ENCODE results near the gene CHD6. TPM values are rescaled to one million over a fixed set of nuclear protein-coding genes. Genes with fewer than 3 reads are reported as not detected.

Gene CHD6
- total RNA-seq, 1 experiment from 2014 or later, result 80.5 TPM

DNA sequence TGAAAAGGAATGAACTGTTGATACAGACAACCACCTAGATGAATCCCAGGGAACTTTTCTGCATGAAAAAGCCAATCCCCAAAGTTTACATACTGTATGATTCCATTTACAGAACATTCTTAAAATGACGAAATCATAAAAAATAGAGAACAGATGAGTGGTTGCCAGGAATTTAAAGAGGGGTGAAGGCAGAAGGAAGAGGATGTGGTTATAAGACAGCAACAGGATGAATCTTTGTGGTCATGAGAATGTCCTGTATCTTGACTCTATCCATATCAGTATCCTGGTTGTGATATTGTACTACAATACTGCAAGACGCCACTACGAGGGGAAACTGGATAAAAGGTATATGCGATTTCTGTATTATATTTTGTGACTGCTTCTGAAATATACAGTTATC, 181.5 kb downstream of the CHD6 start:
- peaks cover 6% of the 10 kb centered on the region for H3K36me3 ChIP-seq (ENCODE audit: control insufficient read depth, insufficient read depth, low read length)
- ChIA-PET CTCF (no interaction called here), POLR2A (no interaction called here)
- no peak for DNase-seq
- H3K9me3 ChIP-seq, result no peaks in the 10 kb centered on the region
- Mint-ChIP-seq H3K9me3 (ENCODE audit: unreplicated experiment) (no peaks in the 10 kb centered on the region), H3K36me3 (ENCODE audit: insufficient read depth, unreplicated experiment) (peaks cover 51% of the 10 kb centered on the region), H3K27ac (ENCODE audit: unreplicated experiment) (no peak overlapping the region), H3K27me3 (ENCODE audit: insufficient read depth, unreplicated experiment) (no peaks in the 10 kb centered on the region), H3K4me3 (ENCODE audit: unreplicated experiment) (no peak overlapping the region), H3K4me1 (ENCODE audit: low read depth, unreplicated experiment) (no peaks in the 10 kb centered on the region)
- intact Hi-C loops (cut with micrococcal nuclease; ENCODE audit: unreplicated experiment), result no loop called here
- H3K4me3 ChIP-seq (ENCODE audit: low read depth, low read length), result no peak overlapping the region
- TF ChIP-seq, protein P1, sequence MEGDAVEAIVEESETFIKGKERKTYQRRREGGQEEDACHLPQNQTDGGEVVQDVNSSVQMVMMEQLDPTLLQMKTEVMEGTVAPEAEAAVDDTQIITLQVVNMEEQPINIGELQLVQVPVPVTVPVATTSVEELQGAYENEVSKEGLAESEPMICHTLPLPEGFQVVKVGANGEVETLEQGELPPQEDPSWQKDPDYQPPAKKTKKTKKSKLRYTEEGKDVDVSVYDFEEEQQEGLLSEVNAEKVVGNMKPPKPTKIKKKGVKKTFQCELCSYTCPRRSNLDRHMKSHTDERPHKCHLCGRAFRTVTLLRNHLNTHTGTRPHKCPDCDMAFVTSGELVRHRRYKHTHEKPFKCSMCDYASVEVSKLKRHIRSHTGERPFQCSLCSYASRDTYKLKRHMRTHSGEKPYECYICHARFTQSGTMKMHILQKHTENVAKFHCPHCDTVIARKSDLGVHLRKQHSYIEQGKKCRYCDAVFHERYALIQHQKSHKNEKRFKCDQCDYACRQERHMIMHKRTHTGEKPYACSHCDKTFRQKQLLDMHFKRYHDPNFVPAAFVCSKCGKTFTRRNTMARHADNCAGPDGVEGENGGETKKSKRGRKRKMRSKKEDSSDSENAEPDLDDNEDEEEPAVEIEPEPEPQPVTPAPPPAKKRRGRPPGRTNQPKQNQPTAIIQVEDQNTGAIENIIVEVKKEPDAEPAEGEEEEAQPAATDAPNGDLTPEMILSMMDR (IDR thresholded peaks at IDR 0.05; ENCODE audit: insufficient read depth in 1 of 2, low read depth in 1 of 2, low read length in 1 of 2, severe bottlenecking in 1 of 2, unreplicated experiment in 1 of 2), result no peak
- no peaks in the 10 kb centered on the region for H3K4me1 ChIP-seq
- no TSS peak for BruUV-seq (replicated peaks)
- no peaks in the 10 kb centered on the region for H3K27me3 ChIP-seq (replicated peaks; ENCODE audit: control insufficient read depth, insufficient read depth, low read length)

DNA sequence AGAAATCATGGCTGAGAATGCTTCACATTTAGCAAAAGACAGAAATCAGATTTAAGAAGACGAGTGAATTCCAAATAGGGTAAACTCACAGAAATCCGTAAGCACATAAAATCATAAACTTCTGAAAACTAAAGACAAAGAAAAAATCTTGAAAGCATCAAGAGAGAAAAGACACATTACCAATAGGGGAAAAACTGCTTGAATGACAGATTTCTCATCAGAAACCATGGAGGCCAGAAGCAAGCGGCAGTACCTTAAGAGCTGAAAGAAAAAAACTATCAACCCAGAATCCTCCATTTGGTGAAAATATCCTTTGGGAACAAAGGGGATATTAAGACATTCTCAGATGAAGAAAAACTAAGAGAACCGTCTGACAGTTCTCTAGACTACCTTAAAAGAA, 185.0 kb downstream of the CHD6 start:
- Mint-ChIP-seq H3K27ac (ENCODE audit: unreplicated experiment) (no peak overlapping the region), H3K4me1 (ENCODE audit: low read depth, unreplicated experiment) (peaks cover 5% of the 10 kb centered on the region), H3K27me3 (ENCODE audit: insufficient read depth, unreplicated experiment) (no peaks in the 10 kb centered on the region), H3K9me3 (ENCODE audit: unreplicated experiment) (no peaks in the 10 kb centered on the region), H3K36me3 (ENCODE audit: insufficient read depth, unreplicated experiment) (peaks cover 51% of the 10 kb centered on the region), H3K4me3 (ENCODE audit: unreplicated experiment) (no peak overlapping the region)
- H3K27me3 ChIP-seq (replicated peaks; ENCODE audit: control insufficient read depth, insufficient read depth, low read length), result no peaks in the 10 kb centered on the region
- no TSS peak for BruUV-seq (replicated peaks)
- intact Hi-C loops (cut with micrococcal nuclease; ENCODE audit: unreplicated experiment), result no loop called here
- TF ChIP-seq, protein P1 (IDR thresholded peaks at IDR 0.05; ENCODE audit: insufficient read depth in 1 of 2, low read depth in 1 of 2, low read length in 1 of 2, severe bottlenecking in 1 of 2, unreplicated experiment in 1 of 2), result no peak
- no peak for DNase-seq
- no peak overlapping the region for H3K4me3 ChIP-seq (ENCODE audit: low read depth, low read length)
- ChIA-PET POLR2A (no interaction called here), CTCF (interaction anchor here (0.6 kb wide), 1 partner anchor 173 kb away, joined by 3 read pairs; no protein-coding TSS in a partner anchor)
- H3K4me1 ChIP-seq, result peaks cover 9% of the 10 kb centered on the region
- H3K9me3 ChIP-seq, result no peaks in the 10 kb centered on the region
- peaks cover 4% of the 10 kb centered on the region; the same call in 1 of the 2 replicates for H3K36me3 ChIP-seq (ENCODE audit: control insufficient read depth, insufficient read depth, low read length)

DNA sequence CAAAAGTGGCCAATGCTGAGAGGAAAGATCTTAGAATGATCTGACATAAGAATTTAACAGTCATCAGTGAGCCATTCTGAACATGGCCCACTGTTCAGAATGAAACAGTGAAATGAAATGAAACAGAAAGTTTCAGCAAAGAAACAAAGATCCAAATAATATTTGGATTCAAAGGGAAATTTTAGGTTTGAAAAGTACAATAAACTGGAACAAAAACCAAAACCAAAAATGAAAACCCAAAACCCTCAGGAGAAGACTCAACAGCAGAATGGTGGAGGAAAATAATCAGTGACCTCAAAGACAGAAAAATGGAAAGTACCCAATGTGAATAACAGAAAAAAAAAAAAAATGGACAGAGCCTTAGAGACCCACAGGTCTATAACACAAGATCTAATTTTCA, 185.4 kb downstream of the CHD6 start:
- intact Hi-C loops (cut with micrococcal nuclease; ENCODE audit: unreplicated experiment), result no loop called here
- ChIA-PET POLR2A (no interaction called here), CTCF (no interaction called here)

More for the DNA sequence above, 185.4 kb downstream of the CHD6 start:
- H3K27me3 Mint-ChIP-seq (ENCODE audit: insufficient read depth, unreplicated experiment), result no peaks in the 10 kb centered on the region
- H3K4me3 Mint-ChIP-seq (ENCODE audit: unreplicated experiment), result no peak overlapping the region
- TF ChIP-seq, protein P1 (IDR thresholded peaks at IDR 0.05; ENCODE audit: insufficient read depth in 1 of 2, low read depth in 1 of 2, low read length in 1 of 2, severe bottlenecking in 1 of 2, unreplicated experiment in 1 of 2), result no peak
- no peak for DNase-seq
- BruUV-seq (replicated peaks), result no TSS peak
- peaks cover 6% of the 10 kb centered on the region for H3K36me3 ChIP-seq (ENCODE audit: control insufficient read depth, insufficient read depth, low read length)
- H3K9me3 ChIP-seq, result no peaks in the 10 kb centered on the region
- peaks cover 54% of the 10 kb centered on the region for H3K36me3 Mint-ChIP-seq (ENCODE audit: insufficient read depth, unreplicated experiment)
- H3K27me3 ChIP-seq (replicated peaks; ENCODE audit: control insufficient read depth, insufficient read depth, low read length), result no peaks in the 10 kb centered on the region
- H3K9me3 Mint-ChIP-seq (ENCODE audit: unreplicated experiment), result no peaks in the 10 kb centered on the region
- peaks cover 10% of the 10 kb centered on the region for H3K4me1 Mint-ChIP-seq (ENCODE audit: low read depth, unreplicated experiment)
- no peak overlapping the region for H3K27ac Mint-ChIP-seq (ENCODE audit: unreplicated experiment)
- H3K4me1 ChIP-seq, result peaks cover 14% of the 10 kb centered on the region
- no peak overlapping the region for H3K4me3 ChIP-seq (ENCODE audit: low read depth, low read length)
